ENCODE measurements around the gene ALDH1L1.

DNA sequence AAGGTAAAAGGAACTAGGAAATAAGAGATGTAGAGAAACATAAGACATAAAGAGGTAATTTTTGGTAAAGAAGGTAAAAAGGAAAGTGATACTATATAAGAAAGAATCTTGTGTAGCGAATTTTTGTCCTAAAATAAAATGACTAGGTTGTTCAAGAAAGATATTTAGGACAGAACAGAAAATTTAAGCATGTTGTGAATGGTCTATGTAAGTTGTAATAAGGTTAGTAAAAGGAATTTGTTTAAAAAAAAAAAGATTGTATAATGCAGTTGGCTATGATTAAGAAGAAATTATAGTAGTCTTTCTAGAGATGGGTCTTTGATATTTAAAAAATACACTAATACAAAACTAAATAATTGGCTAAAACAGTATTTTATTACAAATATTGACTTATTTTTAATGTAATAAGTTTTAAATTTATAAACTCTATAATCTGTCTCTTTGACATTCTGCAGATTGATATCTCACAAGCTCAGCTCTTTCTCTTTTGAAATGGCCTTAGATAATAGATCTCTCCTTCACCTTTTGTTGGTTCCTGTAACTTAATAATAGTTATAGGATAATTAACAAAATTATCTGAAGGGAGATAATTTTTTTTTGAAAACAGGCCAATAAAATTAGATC lies 92.7 kb downstream of the ALDH1L1 start:
- TF ChIP-seq, protein P1, sequence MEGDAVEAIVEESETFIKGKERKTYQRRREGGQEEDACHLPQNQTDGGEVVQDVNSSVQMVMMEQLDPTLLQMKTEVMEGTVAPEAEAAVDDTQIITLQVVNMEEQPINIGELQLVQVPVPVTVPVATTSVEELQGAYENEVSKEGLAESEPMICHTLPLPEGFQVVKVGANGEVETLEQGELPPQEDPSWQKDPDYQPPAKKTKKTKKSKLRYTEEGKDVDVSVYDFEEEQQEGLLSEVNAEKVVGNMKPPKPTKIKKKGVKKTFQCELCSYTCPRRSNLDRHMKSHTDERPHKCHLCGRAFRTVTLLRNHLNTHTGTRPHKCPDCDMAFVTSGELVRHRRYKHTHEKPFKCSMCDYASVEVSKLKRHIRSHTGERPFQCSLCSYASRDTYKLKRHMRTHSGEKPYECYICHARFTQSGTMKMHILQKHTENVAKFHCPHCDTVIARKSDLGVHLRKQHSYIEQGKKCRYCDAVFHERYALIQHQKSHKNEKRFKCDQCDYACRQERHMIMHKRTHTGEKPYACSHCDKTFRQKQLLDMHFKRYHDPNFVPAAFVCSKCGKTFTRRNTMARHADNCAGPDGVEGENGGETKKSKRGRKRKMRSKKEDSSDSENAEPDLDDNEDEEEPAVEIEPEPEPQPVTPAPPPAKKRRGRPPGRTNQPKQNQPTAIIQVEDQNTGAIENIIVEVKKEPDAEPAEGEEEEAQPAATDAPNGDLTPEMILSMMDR (IDR thresholded peaks at IDR 0.05; ENCODE audit: low read depth, low read length) = no peak
- TF ChIP-seq POLR2A (IDR thresholded peaks at IDR 0.05; ENCODE audit: extremely low read depth, insufficient read length) = no peak

All from NB4 (cell line).